HG02973 (cell line): ENCODE data around the gene ITGB1.
A peak's percentile ranks its signal among the peaks of the same experiment; 100 is the strongest.

Experiments used
- ATAC-seq: cut with Tn5 transposase; IDR thresholded peaks from one replicate; pipeline ENCODE4 v1.9.1; 2021; ENCODE audit warnings: moderate library complexity; ENCODE audit not compliant: unreplicated experiment

ITGB1 gene

GRCh38 chr10:32955790-32956189, 2.2 kb downstream of the ITGB1 start:
- ATAC-seq = no peak

- no peak for ATAC-seq
Observed at GRCh38 chr10:32955299-32955772, 2.7 kb downstream of the ITGB1 start.

- no peak for ATAC-seq
Observed at GRCh38 chr10:32954545-32955298, 3.3 kb downstream of the ITGB1 start.

- ATAC-seq = no peak
Observed at GRCh38 chr10:32954080-32954479, 4.0 kb downstream of the ITGB1 start.

GRCh38 chr10:32953277-32953927, 4.6 kb downstream of the ITGB1 start:
- no peak for ATAC-seq

GRCh38 chr10:32952541-32953276, 5.3 kb downstream of the ITGB1 start:
- ATAC-seq = no peak

- no peak for ATAC-seq
Observed at GRCh38 chr10:32952094-32952493, 5.9 kb downstream of the ITGB1 start.

- ATAC-seq = no peak
Observed at GRCh38 chr10:32951111-32951510, 6.9 kb downstream of the ITGB1 start.

GRCh38 chr10:32950591-32951108, 7.4 kb downstream of the ITGB1 start:
- no peak for ATAC-seq

GRCh38 chr10:32949221-32949678, 8.8 kb downstream of the ITGB1 start:
- ATAC-seq = no peak

- ATAC-seq = no peak
Observed at GRCh38 chr10:32948451-32948850, 9.6 kb downstream of the ITGB1 start.

- ATAC-seq = no peak
Observed at GRCh38 chr10:32947586-32947985, 10.4 kb downstream of the ITGB1 start.

GRCh38 chr10:32946108-32946507, 11.9 kb downstream of the ITGB1 start:
- ATAC-seq = no peak

- peak; percentile 17 for ATAC-seq
Observed at GRCh38 chr10:32943854-32944661, 14.0 kb downstream of the ITGB1 start.

GRCh38 chr10:32943395-32943794, 14.6 kb downstream of the ITGB1 start:
- peak; percentile 58 for ATAC-seq

GRCh38 chr10:32942081-32942480, 15.9 kb downstream of the ITGB1 start:
- ATAC-seq = no peak

GRCh38 chr10:32941357-32941756, 16.7 kb downstream of the ITGB1 start:
- ATAC-seq = no peak

- ATAC-seq = no peak
Observed at GRCh38 chr10:32940321-32941301, 17.4 kb downstream of the ITGB1 start.
